Activated CD4-positive, alpha-beta T cell treated with anti-CD3 and anti-CD28 coated beads, Interleukin-2, amount 50 U/mL, for 48 hours (primary cell): Measurements from ENCODE around the gene MED27.
"Not testable (repeated sequence)": the region's sequence is repeated elsewhere in the genome, so short reads cannot be mapped to it uniquely, and the experiment has no call there.

ENCODE experiments used
- DNase-seq, 2 experiments: peaks; one replicate each; pipeline ENCODE4 v3.0.0-alpha.2; 2020

Gene MED27

GRCh38 chr9:132014218-132014805 is 65.4 kb downstream of the MED27 start:
- no peak for DNase-seq

DNA sequence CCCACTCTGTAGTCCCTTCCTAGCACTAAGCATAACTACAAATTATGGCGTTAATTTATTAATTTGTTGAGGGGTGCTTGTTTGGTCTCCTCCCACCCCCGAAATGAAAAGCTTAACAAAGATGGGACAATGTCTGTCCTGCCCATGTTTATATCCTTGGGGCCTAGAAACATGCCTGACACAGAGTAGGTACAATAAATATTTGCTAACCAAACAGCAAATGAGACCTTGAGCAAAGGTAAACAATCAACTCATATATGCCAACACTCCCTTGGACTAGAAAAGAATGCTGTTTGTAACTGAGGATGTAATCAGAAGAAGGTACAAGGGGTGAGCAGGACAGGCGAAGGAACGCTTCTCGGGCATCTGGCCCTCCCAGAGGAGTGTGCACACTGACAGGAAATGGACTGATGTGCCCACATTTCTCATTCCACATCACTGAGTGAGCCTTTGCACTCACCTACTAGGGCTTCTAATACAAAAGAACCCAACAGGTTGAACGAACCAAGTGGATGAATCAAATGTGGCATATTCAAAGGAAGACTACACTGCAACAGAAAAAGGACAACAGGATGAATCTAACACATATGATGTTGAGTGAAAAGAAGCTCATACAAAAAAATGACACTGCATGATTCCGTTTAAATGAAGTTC is 66.8 kb downstream of the MED27 start:
- DNase-seq: no peak

- no peak for DNase-seq
Observed at GRCh38 chr9:132011896-132012295, 67.8 kb downstream of the MED27 start.

DNA sequence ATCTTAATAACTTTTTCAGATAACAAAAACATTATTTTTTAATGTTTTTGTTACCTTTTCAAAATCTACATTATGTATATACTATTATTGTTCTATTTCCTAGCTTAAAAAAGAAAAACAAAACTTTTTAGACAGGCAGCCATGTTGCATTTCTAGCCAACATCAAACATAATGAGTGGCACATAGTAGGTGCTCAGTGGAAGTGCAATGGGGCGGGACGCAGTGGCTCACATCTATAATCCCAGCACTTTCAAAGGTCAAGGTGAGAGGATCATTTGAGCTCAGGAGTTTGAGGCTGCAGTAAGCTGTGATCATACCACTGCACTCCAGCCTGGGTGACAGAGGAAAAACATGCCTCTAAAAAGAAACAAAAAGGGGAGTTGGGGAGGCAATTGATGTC is 68.4 kb downstream of the MED27 start:
- DNase-seq: no peak

DNA sequence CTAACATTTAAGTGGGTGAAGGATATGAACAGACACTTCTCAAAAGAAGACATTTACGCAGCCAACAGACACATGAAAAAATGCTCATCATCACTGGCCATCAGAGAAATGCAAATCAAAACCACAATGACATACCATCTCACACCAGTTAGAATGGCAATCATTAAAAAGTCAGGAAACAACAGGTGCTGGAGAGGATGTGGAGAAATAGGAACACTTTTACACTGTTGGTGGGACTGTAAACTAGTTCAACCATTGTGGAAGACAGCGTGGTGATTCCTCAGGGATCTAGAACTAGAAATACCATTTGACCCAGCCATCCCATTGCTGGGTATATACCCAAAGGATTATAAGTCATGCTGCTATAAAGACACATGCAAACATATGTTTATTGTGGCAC is 69.5 kb downstream of the MED27 start:
- DNase-seq: not testable (repeated sequence)

- DNase-seq: no peak
Observed at GRCh38 chr9:132008855-132009812, 70.5 kb downstream of the MED27 start.

GRCh38 chr9:132008184-132008803 is 71.4 kb downstream of the MED27 start:
- no peak for DNase-seq

GRCh38 chr9:132007371-132008025 is 72.2 kb downstream of the MED27 start:
- DNase-seq: no peak

GRCh38 chr9:132006677-132007370 is 72.8 kb downstream of the MED27 start:
- peak; percentile 20 to 39 for DNase-seq

DNA sequence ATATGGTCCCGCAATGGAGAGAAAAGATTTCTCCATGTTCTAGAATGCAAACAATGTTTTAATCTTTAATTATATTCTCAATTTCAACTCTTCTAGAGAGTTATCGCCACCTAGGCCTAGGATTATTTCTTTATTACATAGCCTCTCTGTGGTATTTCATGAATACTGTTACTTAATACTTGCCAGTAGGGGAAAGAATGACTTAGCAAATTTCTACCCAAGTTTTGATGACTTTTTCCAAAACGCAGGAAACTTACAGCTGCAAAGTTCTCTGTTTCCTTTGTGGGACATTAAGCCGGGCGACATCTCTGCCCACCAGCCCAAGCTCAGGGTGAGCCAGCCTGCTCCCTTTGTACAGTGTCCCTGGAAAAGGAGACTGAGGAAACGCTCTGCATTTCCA is 73.8 kb downstream of the MED27 start:
- DNase-seq: no peak

- no peak for DNase-seq
Observed at GRCh38 chr9:132004323-132004722, 75.3 kb downstream of the MED27 start.

DNA sequence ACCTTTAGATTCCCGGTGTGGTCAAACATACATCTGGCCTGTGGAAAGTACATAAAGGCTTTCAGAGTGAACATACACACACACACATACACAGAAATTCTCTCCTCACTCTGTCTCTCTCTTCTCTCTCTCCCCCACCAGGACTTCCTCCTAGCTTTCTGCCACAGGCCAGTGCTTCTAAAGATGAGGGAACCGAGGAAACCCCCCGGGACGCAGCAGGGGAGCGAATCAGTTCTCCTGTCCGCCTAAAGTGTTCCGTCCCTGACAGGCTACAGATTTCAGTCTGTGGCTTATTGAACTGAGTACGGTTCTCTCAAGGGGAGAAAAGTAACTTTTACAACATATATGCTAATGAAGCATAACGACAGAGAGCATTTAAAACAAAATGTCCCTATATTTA is 75.8 kb downstream of the MED27 start:
- DNase-seq: no peak

- no peak for DNase-seq
Observed at GRCh38 chr9:132003319-132003704, 76.4 kb downstream of the MED27 start.

GRCh38 chr9:132002643-132003318 is 76.9 kb downstream of the MED27 start:
- no peak for DNase-seq

DNA sequence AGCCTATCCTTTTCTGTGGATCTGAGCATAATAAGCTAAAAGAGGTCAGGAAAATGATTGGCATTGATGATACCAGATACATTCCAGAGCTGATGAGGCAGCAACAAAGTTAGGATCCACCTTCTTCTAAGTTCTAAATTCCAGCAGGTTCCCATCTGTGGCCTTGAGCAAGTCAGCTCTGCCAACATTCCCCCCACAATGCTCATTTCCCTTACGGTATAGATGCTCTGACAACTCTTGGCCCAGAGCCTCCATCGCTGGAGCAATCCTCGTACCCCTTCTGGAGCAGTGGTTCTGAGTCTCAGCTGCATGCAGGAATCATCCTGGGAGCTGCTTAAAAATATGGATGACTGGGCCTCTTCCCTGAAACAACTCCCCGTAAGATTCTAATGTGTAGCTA is 78.1 kb downstream of the MED27 start:
- no peak for DNase-seq

DNA sequence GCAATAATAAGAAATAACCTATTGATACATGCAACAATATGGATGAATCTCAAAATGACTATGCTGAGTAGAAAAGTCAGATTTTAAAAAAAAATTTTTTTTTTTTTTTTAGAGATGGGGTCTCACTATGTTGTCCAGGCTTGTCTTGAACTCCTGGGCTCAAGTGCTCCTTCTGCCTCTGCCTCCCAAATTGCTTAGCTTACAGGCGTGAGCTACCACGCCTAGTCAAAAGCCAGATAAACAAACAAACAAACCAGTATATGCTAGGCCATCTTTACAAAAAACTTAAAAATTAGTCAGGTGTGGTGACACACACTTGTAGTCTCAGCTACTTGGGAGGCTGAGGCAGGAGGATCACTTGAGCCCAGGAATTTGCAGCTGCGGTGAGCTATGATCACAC is 79.0 kb downstream of the MED27 start:
- no peak for DNase-seq

GRCh38 chr9:131999692-132000551 is 79.7 kb downstream of the MED27 start:
- DNase-seq: no peak

DNA sequence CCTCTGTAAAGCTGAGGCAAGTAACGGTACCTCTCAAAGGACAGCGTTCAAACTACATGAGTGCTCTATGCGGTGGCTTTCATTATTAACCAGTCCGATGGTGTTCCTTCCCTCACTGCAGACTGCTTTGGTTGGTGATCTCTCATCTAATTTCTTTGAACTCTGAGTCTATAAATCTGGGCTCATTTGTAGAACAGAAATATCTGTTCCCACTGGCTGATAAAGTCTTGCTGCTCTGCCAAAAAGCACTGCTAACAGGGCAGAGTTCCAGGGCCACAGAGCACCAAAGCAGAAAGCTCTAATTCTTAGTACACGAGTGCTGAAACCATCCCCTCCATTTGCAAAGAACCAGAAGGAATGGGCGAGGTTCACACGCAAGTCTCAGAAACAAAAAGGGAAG is 81.9 kb downstream of the MED27 start:
- DNase-seq: no peak

GRCh38 chr9:131997076-131997475 is 82.6 kb downstream of the MED27 start:
- no peak for DNase-seq

GRCh38 chr9:131995382-131995781 is 84.3 kb downstream of the MED27 start:
- DNase-seq: no peak
